ENCODE measurements around the gene MT1F.
"Not testable (repeated sequence)": the region's sequence is repeated elsewhere in the genome, so short reads cannot be mapped to it uniquely, and the experiment has no call there.

Gene MT1F

GRCh38 chr16:56649820-56650219, 7.9 kb upstream of the MT1F start:
- no peak for TF ChIP-seq TAF1 (IDR thresholded peaks at IDR 0.05; ENCODE audit: borderline replicate concordance, low read depth, low read length)
- no peak for TF ChIP-seq POLR2A (IDR thresholded peaks at IDR 0.05; ENCODE audit: low read depth, low read length)
- no peak for TF ChIP-seq POLR2AphosphoS5 (IDR thresholded peaks at IDR 0.05; ENCODE audit: low read depth, low read length)
- FAIRE-seq (no peak), DNase-seq (ENCODE audit: insufficient read length) (no peak)

DNA sequence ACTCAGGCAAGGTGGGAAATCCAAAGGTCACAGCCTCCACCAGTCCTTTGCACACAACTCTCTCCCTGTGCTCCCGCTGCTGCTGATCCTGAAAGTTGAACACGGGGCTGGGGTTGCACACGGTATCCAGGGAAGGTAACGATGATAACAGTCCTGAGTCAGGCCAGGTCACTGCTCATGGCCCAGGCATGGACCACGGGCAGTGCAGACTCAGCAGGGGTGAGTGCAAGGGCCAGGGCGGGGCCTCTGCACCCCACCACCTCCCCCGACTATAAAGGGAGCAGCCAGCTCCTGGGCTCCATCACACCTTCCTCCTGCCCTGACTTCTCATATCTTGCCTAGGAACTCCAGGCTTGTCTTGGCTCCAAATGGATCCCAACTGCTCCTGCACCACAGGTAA, 6.2 kb upstream of the MT1F start, which contains the start of gene MT1B:
MT1B (plus strand) TSS at position 301 of the 400 bp plus-strand sequence; CDS start at position 369, 68 bp downstream.
- FAIRE-seq, result no peak
- DNase-seq (ENCODE audit: insufficient read length), result no peak
- no peak for TF ChIP-seq POLR2A (IDR thresholded peaks at IDR 0.05; ENCODE audit: low read depth, low read length)
- TF ChIP-seq TAF1 (IDR thresholded peaks at IDR 0.05; ENCODE audit: borderline replicate concordance, low read depth, low read length), result no peak
- no peak for TF ChIP-seq POLR2AphosphoS5 (IDR thresholded peaks at IDR 0.05; ENCODE audit: low read depth, low read length)

GRCh38 chr16:56652600-56652999, 5.2 kb upstream of the MT1F start:
- DNase-seq (ENCODE audit: insufficient read length) (no peak), FAIRE-seq (no peak)
- no peak for TF ChIP-seq TAF1 (IDR thresholded peaks at IDR 0.05; ENCODE audit: borderline replicate concordance, low read depth, low read length)
- TF ChIP-seq POLR2AphosphoS5 (IDR thresholded peaks at IDR 0.05; ENCODE audit: low read depth, low read length), result no peak
- no peak for TF ChIP-seq POLR2A (IDR thresholded peaks at IDR 0.05; ENCODE audit: low read depth, low read length)

GRCh38 chr16:56653218-56653617, 4.5 kb upstream of the MT1F start:
- TF ChIP-seq TAF1 (IDR thresholded peaks at IDR 0.05; ENCODE audit: borderline replicate concordance, low read depth, low read length), result no peak
- TF ChIP-seq POLR2AphosphoS5 (IDR thresholded peaks at IDR 0.05; ENCODE audit: low read depth, low read length), result no peak
- no peak for TF ChIP-seq POLR2A (IDR thresholded peaks at IDR 0.05; ENCODE audit: low read depth, low read length)
- DNase-seq (ENCODE audit: insufficient read length) (no peak), FAIRE-seq (no peak)

- no peak for FAIRE-seq
- no peak for TF ChIP-seq POLR2AphosphoS5 (IDR thresholded peaks at IDR 0.05; ENCODE audit: low read depth, low read length)
- no peak for TF ChIP-seq TAF1 (IDR thresholded peaks at IDR 0.05; ENCODE audit: borderline replicate concordance, low read depth, low read length)
- TF ChIP-seq POLR2A (IDR thresholded peaks at IDR 0.05; ENCODE audit: low read depth, low read length), result no peak
- DNase-seq (ENCODE audit: insufficient read length), result no peak
Observed at GRCh38 chr16:56658327-56658875, 642 bp downstream of the MT1F start.

- TF ChIP-seq TAF1 (IDR thresholded peaks at IDR 0.05; ENCODE audit: borderline replicate concordance, low read depth, low read length) (no peak), POLR2A (IDR thresholded peaks at IDR 0.05; ENCODE audit: low read depth, low read length) (no peak), POLR2AphosphoS5 (IDR thresholded peaks at IDR 0.05; ENCODE audit: low read depth, low read length) (no peak)
- FAIRE-seq (no peak), DNase-seq (ENCODE audit: insufficient read length) (no peak)
Observed at GRCh38 chr16:56662357-56663354, 4.9 kb downstream of the MT1F start.

DNA sequence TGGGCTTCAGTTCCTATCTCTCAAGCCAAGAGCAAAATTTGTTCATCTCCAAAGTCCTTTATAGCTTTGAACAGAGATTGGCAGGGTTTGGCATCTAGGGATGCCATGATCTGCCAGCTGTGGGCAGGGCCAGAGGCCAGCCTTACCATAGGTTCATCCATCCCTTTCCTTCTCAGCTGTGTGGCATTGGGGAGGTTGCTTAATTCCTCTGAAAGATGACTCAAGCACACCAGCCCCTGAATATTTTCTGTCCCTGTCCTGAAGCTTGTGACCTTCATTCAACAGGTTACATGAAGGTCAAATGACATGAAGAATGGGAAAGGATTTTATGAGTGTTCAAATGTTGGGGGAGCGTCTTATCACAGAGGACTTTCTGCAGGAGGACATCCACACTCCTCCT, 6.7 kb downstream of the MT1F start:
- FAIRE-seq (no peak), DNase-seq (ENCODE audit: insufficient read length) (no peak)
- TF ChIP-seq TAF1 (IDR thresholded peaks at IDR 0.05; ENCODE audit: borderline replicate concordance, low read depth, low read length) (no peak), POLR2AphosphoS5 (IDR thresholded peaks at IDR 0.05; ENCODE audit: low read depth, low read length) (no peak), POLR2A (IDR thresholded peaks at IDR 0.05; ENCODE audit: low read depth, low read length) (no peak)

DNA sequence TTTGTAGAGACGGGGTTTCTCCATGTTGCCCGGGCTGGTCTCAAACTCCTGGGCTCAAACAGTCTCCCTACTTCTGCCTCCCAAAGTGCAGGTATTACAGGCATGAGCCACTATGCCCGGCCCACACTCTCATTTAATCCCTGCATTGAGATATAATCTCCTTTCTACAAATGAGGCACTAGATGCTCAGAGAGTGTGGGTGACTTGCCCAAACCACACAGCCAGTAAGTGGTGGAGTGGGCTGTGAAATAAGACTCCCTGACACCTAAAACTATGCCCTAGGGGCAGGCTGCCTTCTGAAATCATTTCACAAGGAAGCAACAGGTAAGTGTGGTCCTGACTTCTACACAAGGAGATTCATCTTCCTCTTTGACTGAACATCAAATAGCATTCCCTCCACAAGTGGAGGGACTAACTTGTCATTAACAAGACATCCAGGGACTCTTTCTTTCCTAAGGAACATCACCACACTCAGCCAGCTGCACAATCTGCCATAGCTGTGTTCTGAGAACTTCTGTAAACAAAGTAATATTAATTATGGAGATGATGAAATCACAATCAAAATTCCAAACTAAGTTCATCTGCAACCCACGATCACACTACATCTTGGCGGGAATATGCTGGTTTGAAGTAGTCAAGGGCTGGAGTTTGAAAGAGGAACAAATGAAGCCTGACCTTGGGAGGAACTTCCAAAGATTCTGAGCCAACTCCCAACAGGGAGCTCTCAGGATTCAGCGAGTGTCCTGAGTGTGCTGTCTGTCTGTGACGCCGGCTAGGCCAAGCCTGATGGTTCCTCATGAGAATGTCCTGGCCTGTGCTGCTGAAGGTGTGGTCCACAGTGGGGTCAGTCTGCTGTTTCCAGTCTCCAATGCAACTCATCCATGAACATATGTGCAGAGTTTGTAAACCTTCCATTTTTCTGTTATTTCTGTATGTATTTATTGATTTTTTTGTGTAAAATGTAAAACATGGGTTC, 7.8 kb downstream of the MT1F start:
- not testable (repeated sequence) for DNase-seq (ENCODE audit: insufficient read length); FAIRE-seq

DNA sequence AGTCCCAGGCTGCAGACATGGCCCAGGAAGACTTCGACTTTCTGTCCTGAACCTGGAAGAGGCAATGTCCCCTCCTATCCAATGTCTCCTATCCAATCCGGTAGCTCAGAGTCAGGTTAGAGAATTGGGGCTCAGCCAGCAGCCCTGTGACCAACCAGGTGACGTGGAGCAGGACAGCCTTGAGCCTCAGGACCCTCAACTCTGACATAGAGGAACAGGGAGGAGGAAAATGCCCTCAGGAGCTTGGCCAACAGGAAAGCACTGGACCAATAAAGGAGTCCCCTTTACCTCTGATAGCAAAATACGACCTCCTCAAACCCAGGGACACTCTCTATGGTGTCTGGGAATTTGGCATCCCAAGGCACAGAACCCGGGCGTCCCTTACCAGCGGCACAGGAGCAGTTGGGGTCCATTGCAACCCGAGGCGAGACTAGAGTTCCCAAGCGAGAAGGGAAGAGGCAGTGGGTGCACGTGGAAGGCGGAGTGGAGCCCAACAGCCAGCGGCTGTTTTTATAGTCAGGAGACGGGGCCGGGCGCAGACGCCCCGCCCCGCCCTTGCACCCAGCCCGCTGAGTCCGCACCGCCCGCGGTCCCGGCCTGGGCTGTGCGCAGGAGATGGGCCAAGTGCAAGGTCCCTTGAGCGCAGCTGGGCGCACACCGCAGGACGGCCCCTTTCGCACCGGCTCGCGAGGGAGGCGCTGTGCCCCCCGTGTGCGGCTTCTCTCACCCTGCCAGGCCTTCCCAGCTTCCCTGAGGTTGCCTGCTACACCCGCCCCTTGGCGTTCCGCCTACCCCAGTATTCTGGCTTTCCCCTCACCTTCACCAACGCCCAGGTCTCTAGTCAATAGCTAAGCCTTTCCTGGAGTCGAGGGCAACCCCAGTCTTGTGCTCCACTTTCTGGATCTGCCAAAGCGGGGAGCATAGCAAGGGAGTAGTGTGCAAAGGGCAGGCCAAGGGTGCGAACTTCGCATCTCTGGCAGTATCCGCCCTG, 10.1 kb downstream of the MT1F start, which contains the start of gene MT1G:
MT1G (minus strand) TSS at position 485 of the 991 bp plus-strand sequence; CDS start at position 413, 72 bp downstream.
- DNase-seq (ENCODE audit: insufficient read length) (no peak), FAIRE-seq (no peak)
- TF ChIP-seq POLR2AphosphoS5 (IDR thresholded peaks at IDR 0.05; ENCODE audit: low read depth, low read length), result no peak
